ENCODE data around the gene GABARAP. TPM values are rescaled to one million over a fixed set of nuclear protein-coding genes. Genes with fewer than 3 reads are reported as not detected.

Gene GABARAP
- total and polyA plus RNA-seq, 2 of the 13 experiments (the other 11 are each of a cell fraction or from before 2014, with no cell fraction given): 161 to 310 TPM

- TF ChIP-seq TRAFD1 (CRISPR knock-in tag; IDR thresholded peaks at IDR 0.05; ENCODE audit: borderline replicate concordance): no peak
- TF ChIP-seq HOMEZ (CRISPR knock-in tag; IDR thresholded peaks at IDR 0.05; ENCODE audit: low read depth): 0 out of 2 replicates have a peak, but pooled peaks have one; percentile 22
- no peak for TF ChIP-seq PHF5A (CRISPR knock-in tag; IDR thresholded peaks at IDR 0.05; ENCODE audit: low read depth, unreplicated experiment)
- TF ChIP-seq ZNF749 (CRISPR knock-in tag; IDR thresholded peaks at IDR 0.05; ENCODE audit: borderline replicate concordance): no peak
- TF ChIP-seq ZBTB20 (CRISPR knock-in tag; IDR thresholded peaks at IDR 0.05; ENCODE audit: borderline replicate concordance, low read depth): no peak
- TF ChIP-seq ZMYM4 (CRISPR knock-in tag; IDR thresholded peaks at IDR 0.05): no peak
- no peak for TF ChIP-seq ZBTB46 (CRISPR knock-in tag; IDR thresholded peaks at IDR 0.05; ENCODE audit: borderline replicate concordance)
- TF ChIP-seq ZSCAN25 (CRISPR knock-in tag; IDR thresholded peaks at IDR 0.05): peak; percentile 35; the same call in 1 of the 2 replicates
- no peak for TF ChIP-seq CERS6 (CRISPR knock-in tag; IDR thresholded peaks at IDR 0.05)
- TF ChIP-seq ZNF205 (CRISPR knock-in tag; IDR thresholded peaks at IDR 0.05): no peak
- no peak for TF ChIP-seq CENPT (CRISPR knock-in tag; IDR thresholded peaks at IDR 0.05; ENCODE audit: low read depth)
- TF ChIP-seq ZNF576 (CRISPR knock-in tag; IDR thresholded peaks at IDR 0.05): no peak
- TF ChIP-seq GABPB1 (CRISPR knock-in tag; IDR thresholded peaks at IDR 0.05): peak; percentile 57
- no peak for TF ChIP-seq ZNF558 (CRISPR knock-in tag; IDR thresholded peaks at IDR 0.05; ENCODE audit: borderline replicate concordance)
- peak; percentile 54; the same call in 1 of the 2 replicates for TF ChIP-seq TFDP2 (CRISPR knock-in tag; IDR thresholded peaks at IDR 0.05)
- no peak for TF ChIP-seq HNF4G (IDR thresholded peaks at IDR 0.05; ENCODE audit: borderline replicate concordance, low read depth, low read length)
- no peak for TF ChIP-seq HNF4G (CRISPR knock-in tag; IDR thresholded peaks at IDR 0.05; ENCODE audit: borderline replicate concordance, low read depth)
- TF ChIP-seq RBAK (CRISPR knock-in tag; IDR thresholded peaks at IDR 0.05): no peak
- TF ChIP-seq TFE3 (CRISPR knock-in tag; IDR thresholded peaks at IDR 0.05): no peak
Observed at GRCh38 chr17:7214300-7215135, 27.7 kb downstream of the GABARAP start (continued).
